Neural cell (in vitro differentiated cells): Measurements from ENCODE around the gene RGL4.

Experiments
- EP300 ChIP-seq: fragments of 450-650 bp; conservative IDR thresholded peaks from 2 replicates; pipeline ENCODE4 v1.6.1; 2014; ENCODE audit warnings: antibody characterized with exemption, mild to moderate bottlenecking, moderate library complexity; ENCODE audit not compliant: poor library complexity, severe bottlenecking
- EZH2 ChIP-seq: fragments of 200-600, 300-800 bp; shearing (Covaris generic), sonication (generic); IDR thresholded peaks from 2 replicates; pipeline ENCODE4 v1.6.1; 2014; ENCODE audit warnings: antibody characterized with exemption, low read length, borderline replicate concordance, mild to moderate bottlenecking; ENCODE audit not compliant: insufficient read depth, poor library complexity, severe bottlenecking
- POLR2AphosphoS5 ChIP-seq: IDR thresholded peaks from 2 replicates; pipeline ENCODE4 v1.6.1; 2012
- RAD21 ChIP-seq: fragments of 450-650 bp; conservative IDR thresholded peaks from 2 replicates; pipeline ENCODE4 v1.6.1; 2014; ENCODE audit warnings: antibody characterized with exemption, mild to moderate bottlenecking, moderate library complexity
- REST ChIP-seq: IDR thresholded peaks from 2 replicates; pipeline ENCODE4 v1.6.1; 2012; ENCODE audit warnings: borderline replicate concordance
- TAF1 ChIP-seq: IDR thresholded peaks from 2 replicates; pipeline ENCODE4 v1.6.1; 2012; ENCODE audit warnings: low read depth
- TF ChIP-seq, protein P1 (sequence below): fragments of 450-650 bp; IDR thresholded peaks from 2 replicates; pipeline ENCODE4 v1.5.1; 2014; ENCODE audit warnings: antibody characterized with exemption, mild to moderate bottlenecking, moderate library complexity; ENCODE audit not compliant: poor library complexity, severe bottlenecking

DNA sequence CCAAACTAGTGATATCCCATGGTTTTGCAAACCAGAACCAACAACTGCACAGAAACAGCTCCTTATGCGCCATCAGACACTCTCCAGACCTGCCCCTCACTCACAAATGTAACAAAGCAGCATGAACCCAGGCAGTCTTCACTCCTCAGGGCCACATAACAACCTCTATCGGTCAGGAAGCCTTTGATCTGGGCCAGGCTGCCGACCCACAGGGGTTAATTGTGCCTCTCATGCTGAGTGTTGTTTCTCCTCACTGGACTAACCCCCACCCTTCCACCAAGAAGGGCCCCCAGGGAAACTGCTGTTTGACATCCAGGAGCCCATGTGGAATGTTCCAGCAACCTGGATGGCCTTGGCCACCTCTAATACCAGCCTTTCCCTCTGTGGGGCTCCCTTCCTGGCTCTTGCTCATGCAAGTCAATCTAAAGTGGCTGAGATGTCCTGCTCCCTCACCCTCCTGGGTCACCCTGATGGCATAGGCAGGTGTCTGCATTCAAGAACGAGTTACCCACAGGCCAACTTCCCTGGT lies 7.9 kb upstream of the RGL4 start:
- TF ChIP-seq EZH2 (no peak), EP300 (no peak), POLR2AphosphoS5 (no peak), RAD21 (no peak), REST (no peak), TAF1 (no peak)
- TF ChIP-seq, protein P1, sequence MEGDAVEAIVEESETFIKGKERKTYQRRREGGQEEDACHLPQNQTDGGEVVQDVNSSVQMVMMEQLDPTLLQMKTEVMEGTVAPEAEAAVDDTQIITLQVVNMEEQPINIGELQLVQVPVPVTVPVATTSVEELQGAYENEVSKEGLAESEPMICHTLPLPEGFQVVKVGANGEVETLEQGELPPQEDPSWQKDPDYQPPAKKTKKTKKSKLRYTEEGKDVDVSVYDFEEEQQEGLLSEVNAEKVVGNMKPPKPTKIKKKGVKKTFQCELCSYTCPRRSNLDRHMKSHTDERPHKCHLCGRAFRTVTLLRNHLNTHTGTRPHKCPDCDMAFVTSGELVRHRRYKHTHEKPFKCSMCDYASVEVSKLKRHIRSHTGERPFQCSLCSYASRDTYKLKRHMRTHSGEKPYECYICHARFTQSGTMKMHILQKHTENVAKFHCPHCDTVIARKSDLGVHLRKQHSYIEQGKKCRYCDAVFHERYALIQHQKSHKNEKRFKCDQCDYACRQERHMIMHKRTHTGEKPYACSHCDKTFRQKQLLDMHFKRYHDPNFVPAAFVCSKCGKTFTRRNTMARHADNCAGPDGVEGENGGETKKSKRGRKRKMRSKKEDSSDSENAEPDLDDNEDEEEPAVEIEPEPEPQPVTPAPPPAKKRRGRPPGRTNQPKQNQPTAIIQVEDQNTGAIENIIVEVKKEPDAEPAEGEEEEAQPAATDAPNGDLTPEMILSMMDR, result no peak
